Tibial nerve (tissue), 4 donors: Measurements from ENCODE around the gene EEIG2. TPM values are rescaled to one million over a fixed set of nuclear protein-coding genes. Genes with fewer than 3 reads are reported as not detected.
A peak's percentile ranks its signal among the peaks of the same experiment; 100 is the strongest.

ENCODE experiments used
- DNase-seq, 2 donors: peaks; one replicate each; pipeline ENCODE4 v3.0.0-alpha.2; 2019; ENCODE audit warnings: low spot score in 2 of 2
- H3K27ac ChIP-seq, 4 donors: fragments of 200-600 bp; sonication (generic) in 3 of 4; one replicate each; pipeline ENCODE4 v1.5.1; 2017 to 2019; ENCODE audit warnings: mild to moderate bottlenecking in 1 of 4
- H3K27me3 ChIP-seq, 2 donors: fragments of 200-600 bp; sonication (generic) in 1 of 2; one replicate each; pipeline versions ENCODE4 v1.5.1 to v1.6.0; 2017 to 2019
- H3K36me3 ChIP-seq, 3 donors: fragments of 200-600 bp; sonication (generic); one replicate each; pipeline ENCODE4 v1.5.1; 2018 to 2019
- H3K4me1 ChIP-seq, 4 donors: fragments of 200-600 bp; sonication (generic) in 3 of 4; one replicate each; pipeline ENCODE4 v1.5.1; 2017 to 2019
- H3K4me3 ChIP-seq, 4 donors: fragments of 200-600 bp; sonication (generic) in 3 of 4; one replicate each; pipeline ENCODE4 v1.5.1; 2017 to 2019; ENCODE audit warnings: mild to moderate bottlenecking in 1 of 4, moderate library complexity in 1 of 4
- H3K9me3 ChIP-seq, 4 donors: fragments of 200-600 bp; sonication (generic) in 3 of 4; one replicate each; pipeline ENCODE4 v1.5.1; 2017 to 2019
- CTCF ChIP-seq, 5 experiments: fragments of 200-600 bp in 3 of 5; fragments of 450-650 bp in 2 of 5; sonication (generic) in 3 of 5; IDR thresholded peaks; one replicate each; pipeline ENCODE4 v1.5.1; 2016 to 2019; ENCODE audit warnings: antibody characterized with exemption in 5 of 5, mild to moderate bottlenecking in 3 of 5, moderate library complexity in 2 of 5
- EP300 ChIP-seq, 2 donors: sonication (generic); formaldehyde crosslinking; IDR thresholded peaks; one replicate each; pipeline ENCODE4 v1.6.1; 2017; ENCODE audit warnings: antibody characterized with exemption in 2 of 2, mild to moderate bottlenecking in 1 of 2
- POLR2A ChIP-seq, 2 donors: fragments of 450-650 bp; IDR thresholded peaks; one replicate each; pipeline ENCODE4 v1.6.1; 2017; ENCODE audit warnings: antibody characterized with exemption in 2 of 2, mild to moderate bottlenecking in 2 of 2, moderate library complexity in 2 of 2
- WGBS, 2 donors: methylation state at CpG; one replicate each; pipeline ENCODE4 v1.1.5; 2018; 5-methylcytosine and 5-hydroxymethylcytosine counted together
- total RNA-seq, 4 donors: library from RNA; depleted of rRNA; stranded (reverse); fragments of >200 nt; gene quantifications; one replicate each; pipeline ENCODE4 v1.1.0, GENCODE V29; 2016

The EEIG2 gene
- total RNA-seq, 4 donors from 2014 or later = 14.1 to 20.5 (median 18.1) TPM

GRCh38 chr1:108565512-108565911 is 5.6 kb downstream of the EEIG2 start:
- Histone ChIP-seq H3K9me3 (no peaks in the 10 kb centered on the region), H3K27ac (peak overlapping the region in 1 of 4 donors; percentile 46), H3K4me3 (no peak overlapping the region), H3K27me3 (no peaks in the 10 kb centered on the region), H3K36me3 (no peaks in the 10 kb centered on the region), H3K4me1 (peaks cover 0 to 38% (median 8%) of the 10 kb centered on the region in 4 donors)
- DNase-seq = no peak
- TF ChIP-seq CTCF (IDR thresholded peaks at IDR 0.05) = no peak
- TF ChIP-seq EP300 (IDR thresholded peaks at IDR 0.05) = no peak
- TF ChIP-seq POLR2A (IDR thresholded peaks at IDR 0.05) = no peak
- 60 to 67% methylated on average over 1 of the region's 1 CpG for WGBS, 2 donors

DNA sequence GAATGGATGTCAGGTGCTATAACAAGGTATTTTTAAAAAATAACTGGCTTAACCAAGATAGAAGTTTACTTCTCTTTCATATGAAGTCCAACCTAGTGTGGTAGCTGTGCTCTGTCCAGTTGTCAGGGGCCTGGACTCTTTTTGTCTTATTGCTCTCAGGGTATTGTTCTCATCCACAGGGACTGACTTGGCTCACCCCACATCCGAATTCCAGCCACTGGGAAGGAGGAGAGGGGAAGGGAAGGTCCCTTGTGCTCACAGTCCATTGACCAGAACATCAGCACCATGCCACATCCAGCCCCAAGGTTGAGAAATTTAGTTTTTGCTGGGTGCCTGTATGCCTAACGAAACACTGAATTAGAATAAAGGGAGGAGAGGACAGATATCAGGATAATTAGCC is 8.7 kb downstream of the EEIG2 start:
- no peak for DNase-seq
- Histone ChIP-seq H3K36me3 (no peaks in the 10 kb centered on the region), H3K4me1 (peaks cover 0 to 7% (median 0%) of the 10 kb centered on the region in 4 donors), H3K9me3 (no peaks in the 10 kb centered on the region), H3K4me3 (no peak overlapping the region), H3K27ac (no peak overlapping the region), H3K27me3 (no peaks in the 10 kb centered on the region)
- 74 to 78% methylated on average over 2 of the region's 2 CpGs for WGBS, 2 donors
- TF ChIP-seq POLR2A (IDR thresholded peaks at IDR 0.05) = no peak
- TF ChIP-seq CTCF (IDR thresholded peaks at IDR 0.05) = no peak
- TF ChIP-seq EP300 (IDR thresholded peaks at IDR 0.05) = no peak

DNA sequence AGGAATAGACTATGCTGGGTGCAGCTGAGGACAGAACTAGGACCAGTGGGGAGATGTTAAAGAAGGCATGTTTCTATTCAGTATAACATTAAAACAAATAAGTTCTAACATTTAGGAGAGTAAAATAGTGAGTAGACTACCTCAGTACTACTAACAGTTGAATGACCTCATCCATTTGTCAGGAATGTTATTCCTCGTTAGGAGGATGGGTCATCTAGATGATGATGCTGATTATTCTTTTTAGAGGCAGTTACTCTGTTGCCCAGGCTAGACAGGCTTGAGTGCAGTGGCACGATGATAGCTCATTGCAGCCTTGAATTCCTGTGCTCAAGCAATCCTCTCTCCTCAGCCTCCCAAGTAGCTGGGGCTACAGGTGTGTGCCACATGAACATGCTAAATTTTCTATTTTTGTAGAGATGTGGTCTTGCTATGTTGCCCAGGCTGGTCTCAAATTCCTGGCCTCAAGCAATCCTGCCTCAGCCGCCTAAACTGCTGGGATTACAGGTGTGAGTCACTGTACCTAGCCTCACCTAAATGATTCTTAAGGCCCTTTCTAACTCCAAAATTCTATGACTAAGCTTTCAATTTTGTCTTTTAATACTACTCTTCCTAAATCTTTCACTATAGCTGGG is 9.3 kb downstream of the EEIG2 start:
- TF ChIP-seq POLR2A (IDR thresholded peaks at IDR 0.05) (no peak), CTCF (IDR thresholded peaks at IDR 0.05) (no peak), EP300 (IDR thresholded peaks at IDR 0.05) (no peak)
- H3K4me1 ChIP-seq = peaks cover 0 to 6% (median 0%) of the 10 kb centered on the region in 4 donors
- DNase-seq = no peak
- H3K9me3 ChIP-seq = no peaks in the 10 kb centered on the region
- no peak overlapping the region for H3K27ac ChIP-seq
- WGBS, 2 donors = 87 to 93% methylated on average over 3 of the region's 3 CpGs
- no peaks in the 10 kb centered on the region for H3K27me3 ChIP-seq
- no peaks in the 10 kb centered on the region for H3K36me3 ChIP-seq
- H3K4me3 ChIP-seq = no peak overlapping the region

DNA sequence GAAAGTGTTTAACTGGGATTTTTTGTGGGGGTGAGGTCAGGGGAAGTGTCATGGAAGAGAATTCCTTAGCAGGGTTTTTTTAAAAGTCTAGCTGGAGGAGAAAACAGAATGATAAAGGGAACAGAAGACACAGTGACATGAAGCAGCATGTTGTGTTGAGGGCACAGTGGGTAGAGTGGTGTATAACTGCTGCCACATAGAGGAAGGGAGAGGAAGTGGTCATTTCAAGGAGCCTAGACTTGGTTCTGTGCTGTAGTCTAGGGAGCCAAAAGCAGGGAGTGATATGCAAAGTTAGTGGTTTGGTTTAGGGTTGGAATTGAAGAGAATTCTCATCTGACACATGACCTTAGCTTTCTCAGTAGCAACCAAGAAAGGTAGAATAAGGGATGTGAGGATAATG is 10.2 kb downstream of the EEIG2 start:
- Histone ChIP-seq H3K4me1 (peaks cover 0 to 3% (median 0%) of the 10 kb centered on the region in 4 donors), H3K4me3 (no peak overlapping the region), H3K27ac (no peak overlapping the region), H3K9me3 (no peaks in the 10 kb centered on the region), H3K36me3 (no peaks in the 10 kb centered on the region), H3K27me3 (no peaks in the 10 kb centered on the region)
- no peak for DNase-seq
- peak in 3 of 5 experiments; percentile 12 to 27 (median 23) for TF ChIP-seq CTCF (IDR thresholded peaks at IDR 0.05)
- TF ChIP-seq POLR2A (IDR thresholded peaks at IDR 0.05) = no peak
- TF ChIP-seq EP300 (IDR thresholded peaks at IDR 0.05) = no peak

- 75 to 85% methylated on average over 7 of the region's 7 CpGs for WGBS, 2 donors
- no peak overlapping the region for H3K27ac ChIP-seq
- no peak for DNase-seq
- H3K4me1 ChIP-seq = no peaks in the 10 kb centered on the region
- no peaks in the 10 kb centered on the region for H3K27me3 ChIP-seq
- TF ChIP-seq POLR2A (IDR thresholded peaks at IDR 0.05) (no peak), CTCF (IDR thresholded peaks at IDR 0.05) (no peak), EP300 (IDR thresholded peaks at IDR 0.05) (no peak)
- no peak overlapping the region for H3K4me3 ChIP-seq
- H3K36me3 ChIP-seq = no peaks in the 10 kb centered on the region
- H3K9me3 ChIP-seq = no peaks in the 10 kb centered on the region
These were observed 11.1 kb downstream of the EEIG2 start for GRCh38 chr1:108570998-108571401.
